Panc1 (cell line): ENCODE results near the gene CAMK2A. TPM values are rescaled to one million over a fixed set of nuclear protein-coding genes. Genes with fewer than 3 reads are reported as not detected.

ENCODE experiments used
- ATAC-seq: fragments of 200-7000 bp; cut with Tn5 transposase; 2 replicates; pipeline ENCODE4 v1.9.1; 2020; ENCODE audit warnings: mild to moderate bottlenecking, moderate library complexity
- BruUV-seq: library from RNA; stranded (reverse); fragments of 400-500 nt; replicated peaks from 2 replicates; lab custom pipeline; 2021; lab: Mats Ljungman, UMichigan
- CTCF ChIA-PET: fragments of 300-600 bp; sonication (Branson Sonifier 250); formaldehyde crosslinking; loops from one replicate; lab custom pipeline; 2022; ENCODE audit warnings: antibody characterized with exemption; lab: Charles Lee
- POLR2A ChIA-PET: fragments of 300-600 bp; sonication (Branson Sonifier 250); formaldehyde crosslinking; loops from one replicate; lab custom pipeline; 2022; ENCODE audit warnings: antibody characterized with exemption; lab: Charles Lee
- DNase-seq: peaks from one replicate; pipeline ENCODE4 v3.0.0-alpha.2; 2010; ENCODE audit warnings: low read depth, low spot score
- H3K27ac ChIP-seq: 2 replicates; pipeline ENCODE4 v1.5.1; 2011; ENCODE audit warnings: mild to moderate bottlenecking, low read length, inconsistent platforms
- H3K27me3 ChIP-seq: fragments of 200-500 bp; sonication (Bioruptor generic); 2 replicates; pipeline ENCODE4 v1.6.0; 2014; ENCODE audit warnings: low read length, inconsistent platforms; ENCODE audit not compliant: control insufficient read depth, insufficient read depth
- H3K36me3 ChIP-seq: fragments of 200-500 bp; sonication (Bioruptor generic); 2 replicates; pipeline ENCODE4 v1.5.1; 2014; ENCODE audit warnings: inconsistent platforms, mild to moderate bottlenecking, low read length, moderate library complexity; ENCODE audit not compliant: control insufficient read depth, insufficient read depth
- H3K4me1 ChIP-seq: 2 replicates; pipeline ENCODE4 v1.5.1; 2011; ENCODE audit warnings: inconsistent platforms, mild to moderate bottlenecking, low read length, moderate library complexity; ENCODE audit not compliant: control insufficient read depth, insufficient read depth
- H3K4me3 ChIP-seq, 2 experiments: 2 replicates each; pipeline ENCODE4 v1.5.1; 2011 to 2012; ENCODE audit warnings: low read depth in 2 of 2, low read length in 2 of 2, mild to moderate bottlenecking in 2 of 2, inconsistent platforms in 1 of 2, moderate library complexity in 1 of 2
- H3K9me3 ChIP-seq: fragments of 200-500 bp; sonication (Bioruptor generic); 2 replicates; pipeline ENCODE4 v1.5.1; 2014; ENCODE audit warnings: low read depth, mild to moderate bottlenecking, inconsistent platforms, low read length, moderate library complexity; ENCODE audit not compliant: control insufficient read depth, insufficient read depth
- POLR2AphosphoS5 ChIP-seq: IDR thresholded peaks from 2 replicates; pipeline ENCODE4 v1.6.1; 2012; ENCODE audit warnings: mild to moderate bottlenecking, low read depth, low read length, moderate library complexity
- SIN3A ChIP-seq: IDR thresholded peaks from 2 replicates; pipeline ENCODE4 v1.6.1; 2012; ENCODE audit warnings: low read depth, mild to moderate bottlenecking, low read length, moderate library complexity, borderline replicate concordance; ENCODE audit not compliant: insufficient read depth
- TCF7L2 ChIP-seq: IDR thresholded peaks from 2 replicates; pipeline ENCODE4 v1.6.1; 2011; ENCODE audit warnings: mild to moderate bottlenecking, low read depth, low read length, inconsistent platforms
- in situ Hi-C: cut with HindIII; loops from 2 replicates; pipeline ENCODE4 v1.10.0; 2016; ENCODE audit warnings: low sequenced_read_pairs, low pct_unique_long_range_greater_than_20kb
- intact Hi-C: fragments of 100-400 bp; cut with micrococcal nuclease; formaldehyde crosslinking; loops from one replicate; pipeline ENCODE4 v1.10.0; 2022; ENCODE audit not compliant: unreplicated experiment
- total RNA-seq: library from RNA; stranded (reverse); gene quantifications from one replicate; pipeline ENCODE4 v1.2.1, GENCODE V29; 2021; ENCODE audit not compliant: unreplicated experiment
- TF ChIP-seq, protein P1 (sequence below), 2 experiments: IDR thresholded peaks; 2 replicates each; pipeline ENCODE4 v1.6.1; 2011 to 2012; ENCODE audit warnings: low read depth in 2 of 2, control low read depth in 1 of 2, low read length in 1 of 2, mild to moderate bottlenecking in 1 of 2, moderate library complexity in 1 of 2; ENCODE audit not compliant: insufficient read depth in 1 of 2
- TF ChIP-seq, protein P2 (sequence below): fragments of 450-650 bp; IDR thresholded peaks from 2 replicates; pipeline ENCODE4 v1.5.1; 2017; ENCODE audit warnings: mild to moderate bottlenecking

CAMK2A gene
- total RNA-seq, 1 experiment from 2014 or later: 0.51 TPM

DNA sequence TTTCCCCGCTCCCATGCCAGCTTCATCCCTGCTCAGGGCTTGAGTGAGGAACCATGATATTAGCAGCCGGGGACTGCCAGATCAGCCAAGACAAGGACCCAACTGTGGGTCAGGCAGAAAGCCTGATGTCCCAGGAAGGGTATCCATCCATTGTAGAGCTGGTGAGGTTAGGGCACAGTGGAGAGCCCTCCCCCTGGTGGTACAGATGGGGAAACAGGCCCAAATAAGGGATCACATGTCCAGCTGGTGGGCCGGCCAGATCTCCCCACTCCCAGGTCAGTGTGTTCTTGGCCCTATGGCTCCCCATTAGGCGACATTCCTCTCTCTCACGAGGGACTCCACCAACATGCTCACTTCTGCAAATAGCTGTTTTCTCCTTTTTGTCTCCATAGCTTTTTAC is 114.0 kb downstream of the CAMK2A start:
- no TSS peak for BruUV-seq
- Histone ChIP-seq H3K4me3 (no peak overlapping the region), H3K4me1 (no peaks in the 10 kb centered on the region), H3K36me3 (no peaks in the 10 kb centered on the region), H3K9me3 (no peaks in the 10 kb centered on the region), H3K27ac (no peak overlapping the region), H3K27me3 (no peaks in the 10 kb centered on the region; the same call in 1 of the 2 replicates)
- in situ Hi-C loops: no loop called here
- TF ChIP-seq POLR2AphosphoS5 (no peak), SIN3A (no peak), TCF7L2 (no peak)
- TF ChIP-seq, protein P1, sequence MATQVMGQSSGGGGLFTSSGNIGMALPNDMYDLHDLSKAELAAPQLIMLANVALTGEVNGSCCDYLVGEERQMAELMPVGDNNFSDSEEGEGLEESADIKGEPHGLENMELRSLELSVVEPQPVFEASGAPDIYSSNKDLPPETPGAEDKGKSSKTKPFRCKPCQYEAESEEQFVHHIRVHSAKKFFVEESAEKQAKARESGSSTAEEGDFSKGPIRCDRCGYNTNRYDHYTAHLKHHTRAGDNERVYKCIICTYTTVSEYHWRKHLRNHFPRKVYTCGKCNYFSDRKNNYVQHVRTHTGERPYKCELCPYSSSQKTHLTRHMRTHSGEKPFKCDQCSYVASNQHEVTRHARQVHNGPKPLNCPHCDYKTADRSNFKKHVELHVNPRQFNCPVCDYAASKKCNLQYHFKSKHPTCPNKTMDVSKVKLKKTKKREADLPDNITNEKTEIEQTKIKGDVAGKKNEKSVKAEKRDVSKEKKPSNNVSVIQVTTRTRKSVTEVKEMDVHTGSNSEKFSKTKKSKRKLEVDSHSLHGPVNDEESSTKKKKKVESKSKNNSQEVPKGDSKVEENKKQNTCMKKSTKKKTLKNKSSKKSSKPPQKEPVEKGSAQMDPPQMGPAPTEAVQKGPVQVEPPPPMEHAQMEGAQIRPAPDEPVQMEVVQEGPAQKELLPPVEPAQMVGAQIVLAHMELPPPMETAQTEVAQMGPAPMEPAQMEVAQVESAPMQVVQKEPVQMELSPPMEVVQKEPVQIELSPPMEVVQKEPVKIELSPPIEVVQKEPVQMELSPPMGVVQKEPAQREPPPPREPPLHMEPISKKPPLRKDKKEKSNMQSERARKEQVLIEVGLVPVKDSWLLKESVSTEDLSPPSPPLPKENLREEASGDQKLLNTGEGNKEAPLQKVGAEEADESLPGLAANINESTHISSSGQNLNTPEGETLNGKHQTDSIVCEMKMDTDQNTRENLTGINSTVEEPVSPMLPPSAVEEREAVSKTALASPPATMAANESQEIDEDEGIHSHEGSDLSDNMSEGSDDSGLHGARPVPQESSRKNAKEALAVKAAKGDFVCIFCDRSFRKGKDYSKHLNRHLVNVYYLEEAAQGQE (IDR thresholded peaks at IDR 0.05; ENCODE audit: insufficient read depth in 1 of 2, low read depth in 2 of 2, low read length in 1 of 2): no peak
- TF ChIP-seq, protein P2, sequence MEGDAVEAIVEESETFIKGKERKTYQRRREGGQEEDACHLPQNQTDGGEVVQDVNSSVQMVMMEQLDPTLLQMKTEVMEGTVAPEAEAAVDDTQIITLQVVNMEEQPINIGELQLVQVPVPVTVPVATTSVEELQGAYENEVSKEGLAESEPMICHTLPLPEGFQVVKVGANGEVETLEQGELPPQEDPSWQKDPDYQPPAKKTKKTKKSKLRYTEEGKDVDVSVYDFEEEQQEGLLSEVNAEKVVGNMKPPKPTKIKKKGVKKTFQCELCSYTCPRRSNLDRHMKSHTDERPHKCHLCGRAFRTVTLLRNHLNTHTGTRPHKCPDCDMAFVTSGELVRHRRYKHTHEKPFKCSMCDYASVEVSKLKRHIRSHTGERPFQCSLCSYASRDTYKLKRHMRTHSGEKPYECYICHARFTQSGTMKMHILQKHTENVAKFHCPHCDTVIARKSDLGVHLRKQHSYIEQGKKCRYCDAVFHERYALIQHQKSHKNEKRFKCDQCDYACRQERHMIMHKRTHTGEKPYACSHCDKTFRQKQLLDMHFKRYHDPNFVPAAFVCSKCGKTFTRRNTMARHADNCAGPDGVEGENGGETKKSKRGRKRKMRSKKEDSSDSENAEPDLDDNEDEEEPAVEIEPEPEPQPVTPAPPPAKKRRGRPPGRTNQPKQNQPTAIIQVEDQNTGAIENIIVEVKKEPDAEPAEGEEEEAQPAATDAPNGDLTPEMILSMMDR: no peak; the same call in 1 of the 2 replicates
- CTCF ChIA-PET: interaction anchor here (0.8 kb wide), 1 partner anchor 43 kb away, joined by 4 read pairs; no protein-coding TSS in a partner anchor
- DNase-seq: no peak
- intact Hi-C loops: no loop called here
- peak; percentile 59 for ATAC-seq
- POLR2A ChIA-PET: no interaction called here

DNA sequence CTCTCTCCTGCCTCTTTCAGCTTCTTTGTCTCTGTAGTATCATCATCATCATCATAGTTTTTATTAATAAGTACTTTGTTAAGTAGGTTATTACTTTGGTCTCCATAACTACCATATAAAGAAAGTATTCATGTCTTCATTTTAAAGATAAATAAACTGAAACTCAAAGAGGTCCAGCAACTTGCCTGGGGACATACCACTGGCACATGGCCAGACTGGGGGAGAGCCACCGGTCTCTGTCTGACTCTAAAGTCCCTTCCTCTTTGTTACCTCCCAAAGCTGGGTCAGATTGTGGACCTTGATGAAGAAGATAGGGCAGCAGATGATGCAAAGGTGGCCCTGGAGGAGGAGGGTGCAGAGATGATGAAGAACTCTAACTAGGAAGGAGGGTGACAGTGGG is 114.5 kb downstream of the CAMK2A start:
- DNase-seq (no peak), ATAC-seq (no peak)
- in situ Hi-C loops (no loop called here), intact Hi-C loops (no loop called here)
- no peaks in the 10 kb centered on the region; the same call in 1 of the 2 replicates for H3K27me3 ChIP-seq
- no peaks in the 10 kb centered on the region for H3K36me3 ChIP-seq
- no peaks in the 10 kb centered on the region for H3K4me1 ChIP-seq
- ChIA-PET CTCF (no interaction called here), POLR2A (no interaction called here)
- H3K9me3 ChIP-seq: no peaks in the 10 kb centered on the region
- H3K4me3 ChIP-seq: no peak overlapping the region
- TF ChIP-seq, protein P1 (IDR thresholded peaks at IDR 0.05; ENCODE audit: insufficient read depth in 1 of 2, low read depth in 2 of 2, low read length in 1 of 2): no peak
- TF ChIP-seq, protein P2: no peak
- TF ChIP-seq TCF7L2: no peak
- TF ChIP-seq SIN3A: no peak
- TF ChIP-seq POLR2AphosphoS5: no peak
- H3K27ac ChIP-seq: no peak overlapping the region
- BruUV-seq: no TSS peak
